GM13976 (cell line): Measurements from ENCODE around the gene NRGN.

ENCODE experiments used
- DNase-seq: peaks from one replicate; pipeline ENCODE4 v3.0.0; 2012; ENCODE audit warnings: low spot score
- CTCF ChIP-seq: IDR thresholded peaks from 2 replicates; pipeline ENCODE4 v1.5.1; 2012; ENCODE audit warnings: borderline replicate concordance, mild to moderate bottlenecking; ENCODE audit not compliant: insufficient read depth; ENCODE audit errors: extremely low read depth, missing control alignments, control extremely low read depth
- in situ Hi-C: fragments of 300-500 bp; cut with MboI; formaldehyde crosslinking; loops from one replicate; pipeline ENCODE4 v1.12.0; 2022; ENCODE audit warnings: low sequenced_read_pairs, mixed read lengths, inconsistent platforms; ENCODE audit not compliant: unreplicated experiment

NRGN gene

DNA sequence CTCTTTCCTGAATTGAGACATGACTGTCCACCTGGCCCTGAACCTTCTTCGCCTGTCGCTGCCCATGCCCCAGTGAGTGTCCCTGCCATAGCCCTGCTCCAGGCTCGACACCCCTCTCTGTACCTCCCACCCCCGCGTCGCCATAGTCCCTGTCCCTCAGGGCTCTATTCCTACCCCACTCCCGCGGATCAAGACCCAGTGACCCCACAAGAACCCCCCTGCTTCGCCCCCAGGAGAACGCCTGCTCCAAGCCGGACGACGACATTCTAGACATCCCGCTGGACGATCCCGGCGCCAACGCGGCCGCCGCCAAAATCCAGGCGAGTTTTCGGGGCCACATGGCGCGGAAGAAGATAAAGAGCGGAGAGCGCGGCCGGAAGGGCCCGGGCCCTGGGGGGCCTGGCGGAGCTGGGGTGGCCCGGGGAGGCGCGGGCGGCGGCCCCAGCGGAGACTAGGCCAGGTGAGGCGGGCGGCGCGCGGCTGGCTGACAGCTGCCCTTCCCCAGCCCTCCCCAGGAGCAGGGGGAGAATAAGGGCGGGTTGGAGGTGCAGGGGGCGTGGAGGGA lies 5.6 kb downstream of the NRGN start:
- in situ Hi-C loops: no loop called here
- no peak for DNase-seq
- no peak for TF ChIP-seq CTCF

DNA sequence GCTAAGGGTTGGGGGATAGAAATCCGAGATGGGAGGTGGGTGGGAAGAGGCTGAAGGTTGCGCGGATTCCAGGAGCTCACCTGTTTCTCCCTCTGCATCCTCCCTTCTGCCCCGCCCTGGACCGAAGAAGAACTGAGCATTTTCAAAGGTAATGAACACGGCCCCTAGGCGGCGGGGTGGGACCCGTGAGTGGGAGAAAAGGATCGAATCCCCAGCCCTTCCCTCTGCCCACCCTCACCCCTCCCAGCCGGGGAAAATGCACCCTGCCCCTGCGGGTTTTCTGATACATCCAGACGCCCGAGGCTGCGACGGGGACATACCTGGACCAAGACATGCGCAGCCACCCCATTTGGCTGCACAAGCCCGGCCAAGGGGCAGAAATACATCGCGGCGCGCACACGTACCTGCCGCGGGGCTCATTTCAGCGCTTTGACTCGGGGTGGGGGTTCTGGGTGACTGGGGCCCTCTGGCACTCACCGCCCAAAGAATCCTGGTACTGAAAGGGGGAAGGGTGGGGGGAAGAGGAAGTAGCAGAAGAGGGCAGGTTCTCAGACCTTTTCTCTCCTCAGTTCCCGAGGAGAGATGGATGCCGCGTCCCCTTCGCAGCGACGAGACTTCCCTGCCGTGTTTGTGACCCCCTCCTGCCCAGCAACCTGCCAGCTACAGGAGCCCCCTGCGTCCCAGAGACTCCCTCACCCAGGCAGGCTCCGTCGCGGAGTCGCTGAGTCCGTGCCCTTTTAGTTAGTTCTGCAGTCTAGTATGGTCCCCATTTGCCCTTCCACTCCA lies 6.3 kb downstream of the NRGN start:
- DNase-seq: peak; percentile 76
- TF ChIP-seq CTCF: peak; percentile 39
- in situ Hi-C loops: no loop called here

- TF ChIP-seq CTCF: peak; percentile 94
- in situ Hi-C loops: no loop called here
- peak; percentile 94 for DNase-seq
Observed at GRCh38 chr11:124746621-124747243, 7.0 kb downstream of the NRGN start.

- no peak for TF ChIP-seq CTCF
- in situ Hi-C loops: no loop called here
- peak; percentile 29 for DNase-seq
Observed at GRCh38 chr11:124747406-124748099, 7.8 kb downstream of the NRGN start.

DNA sequence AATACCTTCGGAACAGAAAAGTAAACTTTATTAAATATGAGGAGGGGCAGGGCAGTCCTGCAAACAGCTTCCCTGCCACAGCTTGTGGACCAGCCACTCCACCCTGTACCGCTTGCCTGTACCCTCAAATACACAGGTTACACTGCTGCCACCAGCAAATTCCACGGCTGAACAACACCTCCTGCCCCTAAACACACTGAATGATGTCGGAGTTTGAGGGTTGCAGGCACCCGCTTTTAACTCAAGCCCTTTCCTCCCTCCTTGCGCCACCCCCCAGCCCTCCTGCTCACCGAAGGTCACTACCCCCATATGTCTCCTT lies 8.3 kb downstream of the NRGN start:
- TF ChIP-seq CTCF: no peak
- in situ Hi-C loops: no loop called here
- no peak for DNase-seq

- no peak for TF ChIP-seq CTCF
- no peak for DNase-seq
- in situ Hi-C loops: no loop called here
Observed at GRCh38 chr11:124748481-124749343, 9.0 kb downstream of the NRGN start.
